Progenitor cell of endocrine pancreas (in vitro differentiated cells): ENCODE measurements around the gene NCAM2. TPM values are rescaled to one million over a fixed set of nuclear protein-coding genes. Genes with fewer than 3 reads are reported as not detected.

Source experiments
- DNase-seq: peaks from one replicate; pipeline ENCODE4 v3.0.0; 2021; ENCODE audit warnings: low spot score; ENCODE audit not compliant: unreplicated experiment
- H3K27ac Mint-ChIP-seq: 2 replicates; pipeline ENCODE4 v1.8.0; 2021; ENCODE audit warnings: mild to moderate bottlenecking, moderate library complexity, mixed read lengths
- H3K27me3 Mint-ChIP-seq: 2 replicates; pipeline ENCODE4 v1.8.0; 2021; ENCODE audit warnings: mixed read lengths
- H3K36me3 Mint-ChIP-seq: 2 replicates; pipeline ENCODE4 v1.8.0; 2022; ENCODE audit warnings: mixed read lengths; ENCODE audit not compliant: insufficient read depth
- H3K4me1 Mint-ChIP-seq: 2 replicates; pipeline ENCODE4 v1.8.0; 2021; ENCODE audit warnings: low read depth, mixed read lengths
- H3K4me3 Mint-ChIP-seq: 2 replicates; pipeline ENCODE4 v1.8.0; 2021; ENCODE audit warnings: low read depth, mild to moderate bottlenecking, moderate library complexity, mixed read lengths
- H3K9me3 Mint-ChIP-seq: 2 replicates; pipeline ENCODE4 v1.8.0; 2021; ENCODE audit warnings: low read depth, mixed read lengths
- CTCF ChIP-seq: fragments of 200-600 bp; sonication (generic); IDR thresholded peaks from one replicate; pipeline ENCODE4 v1.5.0; 2021; ENCODE audit warnings: antibody characterized with exemption, mild to moderate bottlenecking; ENCODE audit not compliant: unreplicated experiment
- total RNA-seq: library from RNA; stranded (reverse); gene quantifications from 2 replicates; pipeline ENCODE4 v1.2.1, GENCODE V29; 2021

NCAM2 gene
- total RNA-seq, 1 donor from 2014 or later, result 0.60 TPM

- Mint-ChIP-seq H3K27ac (no peak overlapping the region), H3K27me3 (no peaks in the 10 kb centered on the region), H3K4me1 (no peaks in the 10 kb centered on the region), H3K9me3 (no peaks in the 10 kb centered on the region), H3K4me3 (no peak overlapping the region), H3K36me3 (no peaks in the 10 kb centered on the region)
- no peak for TF ChIP-seq CTCF
- DNase-seq, result no peak
Observed at GRCh38 chr21:21464684-21465083, 466.5 kb downstream of the NCAM2 start.

GRCh38 chr21:21466752-21467151 lies 468.5 kb downstream of the NCAM2 start:
- TF ChIP-seq CTCF, result no peak
- H3K9me3 Mint-ChIP-seq, result no peaks in the 10 kb centered on the region
- no peaks in the 10 kb centered on the region for H3K4me1 Mint-ChIP-seq
- H3K27me3 Mint-ChIP-seq, result peaks cover 3% of the 10 kb centered on the region
- DNase-seq, result no peak
- no peak overlapping the region for H3K27ac Mint-ChIP-seq
- no peaks in the 10 kb centered on the region for H3K36me3 Mint-ChIP-seq
- H3K4me3 Mint-ChIP-seq, result no peak overlapping the region

DNA sequence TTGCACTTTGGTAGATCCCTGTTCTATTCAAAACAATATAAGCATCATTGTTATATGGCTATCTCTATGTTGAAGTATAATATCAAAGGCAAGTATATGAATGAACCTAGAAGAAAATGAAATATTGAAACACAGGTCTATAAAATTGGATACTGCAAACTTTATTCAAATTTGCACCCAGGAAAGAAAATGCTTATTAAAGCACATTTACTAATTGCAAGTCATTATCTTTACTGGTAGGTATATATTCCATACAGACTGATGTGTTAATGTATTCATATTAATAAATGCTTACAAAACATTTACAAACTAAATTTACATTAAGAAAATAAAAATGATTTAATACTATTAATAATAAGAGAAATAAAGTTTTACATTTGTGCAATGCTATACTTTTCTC lies 469.8 kb downstream of the NCAM2 start:
- no peak for TF ChIP-seq CTCF
- Mint-ChIP-seq H3K4me3 (no peak overlapping the region), H3K27me3 (peaks cover 3% of the 10 kb centered on the region)

DNA sequence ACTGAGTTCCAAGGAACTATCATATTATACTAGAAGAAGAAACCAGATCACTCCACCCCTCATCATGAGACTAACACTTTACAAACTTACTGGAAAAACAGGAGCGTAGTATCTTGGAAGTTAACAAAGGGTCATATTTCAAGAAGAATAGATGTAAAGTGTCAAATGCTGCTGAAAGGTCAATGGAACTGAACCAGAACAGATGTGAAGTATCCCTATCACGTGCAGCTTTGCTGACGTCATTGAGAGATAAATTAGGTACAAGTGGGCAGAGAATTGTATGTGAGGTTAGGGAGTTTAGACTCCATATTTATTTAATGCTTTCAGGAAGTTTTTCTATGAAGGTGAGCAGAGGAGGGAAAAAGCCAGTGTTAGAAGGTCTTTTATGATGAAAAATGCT lies 483.0 kb downstream of the NCAM2 start:
- Mint-ChIP-seq H3K9me3 (peaks cover 3% of the 10 kb centered on the region), H3K27ac (no peak overlapping the region), H3K27me3 (no peaks in the 10 kb centered on the region), H3K4me3 (no peak overlapping the region), H3K4me1 (no peaks in the 10 kb centered on the region), H3K36me3 (no peaks in the 10 kb centered on the region)
- no peak for TF ChIP-seq CTCF
- DNase-seq, result no peak

More for the DNA sequence above, 469.8 kb downstream of the NCAM2 start:
- no peak for DNase-seq
- H3K4me1 Mint-ChIP-seq, result no peaks in the 10 kb centered on the region
- no peaks in the 10 kb centered on the region for H3K36me3 Mint-ChIP-seq
- no peaks in the 10 kb centered on the region for H3K9me3 Mint-ChIP-seq
- no peak overlapping the region for H3K27ac Mint-ChIP-seq

DNA sequence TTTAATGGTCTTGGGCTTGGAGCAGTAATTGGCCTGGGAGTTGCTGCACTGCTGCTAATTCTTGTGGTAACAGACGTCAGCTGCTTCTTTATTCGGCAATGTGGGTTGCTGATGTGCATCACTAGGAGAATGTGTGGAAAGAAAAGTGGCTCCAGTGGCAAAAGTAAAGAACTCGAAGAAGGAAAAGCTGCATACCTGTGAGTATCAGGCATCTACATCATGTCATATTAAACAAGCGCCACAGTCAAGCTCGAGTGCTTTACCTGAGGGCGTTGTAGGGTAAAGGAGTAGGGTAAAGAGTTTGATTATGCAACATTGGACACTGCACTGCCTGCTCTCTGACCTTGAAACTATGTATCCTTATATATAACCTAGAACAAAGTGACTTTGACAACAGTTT lies 510.6 kb downstream of the NCAM2 start:
- peaks cover 3% of the 10 kb centered on the region for H3K27me3 Mint-ChIP-seq
- H3K27ac Mint-ChIP-seq, result no peak overlapping the region
- DNase-seq, result no peak
- no peaks in the 10 kb centered on the region for H3K36me3 Mint-ChIP-seq
- H3K4me1 Mint-ChIP-seq, result no peaks in the 10 kb centered on the region
- no peak for TF ChIP-seq CTCF
- H3K9me3 Mint-ChIP-seq, result no peaks in the 10 kb centered on the region
- H3K4me3 Mint-ChIP-seq, result no peak overlapping the region

- H3K27ac Mint-ChIP-seq, result no peak overlapping the region
- no peaks in the 10 kb centered on the region for H3K27me3 Mint-ChIP-seq
- no peak for DNase-seq
- no peaks in the 10 kb centered on the region for H3K36me3 Mint-ChIP-seq
- H3K9me3 Mint-ChIP-seq, result no peaks in the 10 kb centered on the region
- no peak overlapping the region for H3K4me3 Mint-ChIP-seq
- no peaks in the 10 kb centered on the region for H3K4me1 Mint-ChIP-seq
- no peak for TF ChIP-seq CTCF
Observed at GRCh38 chr21:21530680-21531079, 532.5 kb downstream of the NCAM2 start.
